Activated naive CD4-positive, alpha-beta T cell treated with anti-CD3 and anti-CD28 coated beads, Interleukin-2, amount 50 U/mL, for 72 hours (primary cell): ENCODE measurements around the gene SLC24A3. TPM values are rescaled to one million over a fixed set of nuclear protein-coding genes. Genes with fewer than 3 reads are reported as not detected.

Experiments used
- ATAC-seq, 2 donors: fragments of 150-1000 bp; cut with Tn5 transposase; 2 replicates each; pipeline ENCODE4 v1.10.0; 2021; ENCODE audit warnings: mild to moderate bottlenecking in 2 of 2, moderate library complexity in 2 of 2
- DNase-seq, 2 donors: peaks; one replicate each; pipeline ENCODE4 v3.0.0; 2021 to 2022; ENCODE audit warnings: low spot score in 2 of 2
- H3K27ac Mint-ChIP-seq, 2 donors: one replicate each; pipeline ENCODE4 v1.8.0; 2022; ENCODE audit warnings: mild to moderate bottlenecking in 2 of 2, mixed read lengths in 2 of 2
- H3K36me3 Mint-ChIP-seq, 2 donors: one replicate each; pipeline ENCODE4 v1.8.0; 2022; ENCODE audit warnings: mixed read lengths in 2 of 2
- H3K9me3 Mint-ChIP-seq, 2 donors: one replicate each; pipeline ENCODE4 v1.8.0; 2022; ENCODE audit warnings: mixed read lengths in 2 of 2
- total RNA-seq, 2 donors: library from RNA; stranded (reverse); gene quantifications; one replicate each; pipeline ENCODE4 v1.2.3, GENCODE V29; 2022

Gene SLC24A3
- total RNA-seq, 2 donors from 2014 or later = not detected

DNA sequence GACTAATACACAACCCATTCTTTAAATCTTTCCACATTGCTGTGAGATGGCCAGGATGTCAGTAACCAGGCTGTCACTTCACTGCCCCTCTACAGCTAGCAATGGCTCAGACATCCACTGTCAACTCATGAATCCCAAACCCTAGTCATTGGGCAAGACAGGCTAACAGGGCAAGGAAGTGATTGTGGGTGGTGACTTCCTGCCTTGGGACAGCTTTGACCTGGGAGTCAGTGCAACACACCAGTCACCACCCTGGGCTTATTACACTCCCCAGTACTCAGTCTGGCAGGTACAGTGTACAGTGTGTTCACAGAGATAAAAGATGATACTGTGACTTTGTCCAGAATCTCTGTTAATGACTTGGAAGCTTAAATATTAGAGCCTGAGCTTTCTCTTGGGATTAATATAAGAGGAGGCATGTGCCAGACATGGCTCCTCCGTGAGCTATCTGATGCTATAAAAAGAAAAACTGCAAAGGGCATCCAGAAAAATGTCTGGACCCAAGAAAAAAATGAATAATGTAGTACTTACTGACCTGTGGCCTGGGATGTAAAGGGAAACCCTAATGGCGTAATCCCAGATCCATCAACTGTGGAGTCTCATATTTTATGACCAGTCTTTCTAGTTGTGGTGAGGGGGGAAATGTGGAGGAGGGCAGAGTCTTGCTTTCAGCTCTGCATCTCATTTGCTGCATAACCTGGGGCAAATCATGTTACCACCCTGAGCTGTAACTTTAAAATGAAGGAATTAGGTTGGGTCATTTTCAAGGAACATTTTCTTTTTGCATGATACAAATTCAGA, 244.4 kb downstream of the SLC24A3 start:
- Mint-ChIP-seq H3K27ac (no peak overlapping the region), H3K9me3 (peaks cover 0 to 9% of the 10 kb centered on the region in 2 donors), H3K36me3 (no peaks in the 10 kb centered on the region)
- DNase-seq = no peak
- ATAC-seq = no peak

DNA sequence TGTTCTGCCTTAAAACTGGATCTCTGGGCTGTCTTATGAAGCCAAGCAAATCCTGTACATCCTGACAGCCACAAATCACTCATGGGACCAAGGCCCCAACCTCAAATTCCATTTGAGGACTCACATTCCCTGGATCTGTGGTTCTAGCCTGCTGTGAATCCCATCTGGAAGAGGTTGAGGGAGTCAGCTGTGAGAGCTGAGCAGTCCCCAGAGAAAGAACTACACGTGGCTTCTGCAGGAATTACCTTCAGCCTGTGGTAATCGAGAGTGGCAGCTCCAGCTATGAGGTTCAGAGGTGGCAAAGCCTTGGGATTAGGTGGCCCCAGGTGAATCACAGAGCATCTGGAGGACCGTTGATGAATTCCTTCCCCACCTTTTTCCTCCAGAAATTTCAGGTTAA, 245.2 kb downstream of the SLC24A3 start:
- ATAC-seq (no peak), DNase-seq (no peak)
- Mint-ChIP-seq H3K27ac (no peak overlapping the region), H3K36me3 (no peaks in the 10 kb centered on the region), H3K9me3 (peaks cover 0 to 7% of the 10 kb centered on the region in 2 donors)

DNA sequence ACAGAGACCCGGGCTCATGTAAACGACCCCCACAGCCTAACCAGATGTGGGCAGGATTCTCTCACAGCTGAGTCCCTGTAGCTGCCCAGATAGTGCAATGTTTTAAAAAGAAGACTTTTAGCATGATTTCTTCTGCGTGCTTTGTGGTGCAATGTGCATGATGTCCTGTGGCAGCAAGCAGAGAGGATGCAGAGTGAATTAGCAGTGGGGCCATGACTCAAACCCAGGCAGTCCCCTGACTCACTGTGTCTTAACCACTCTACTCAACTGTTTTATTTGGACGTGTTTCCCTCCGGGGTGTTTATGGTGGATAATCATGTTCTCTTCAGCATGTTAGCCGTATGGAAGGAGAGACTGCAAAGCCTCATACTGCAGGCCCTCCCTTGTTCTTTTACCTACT, 247.9 kb downstream of the SLC24A3 start:
- no peak for ATAC-seq
- Mint-ChIP-seq H3K36me3 (no peaks in the 10 kb centered on the region), H3K9me3 (peaks cover 0 to under 1% of the 10 kb centered on the region in 2 donors)

DNA sequence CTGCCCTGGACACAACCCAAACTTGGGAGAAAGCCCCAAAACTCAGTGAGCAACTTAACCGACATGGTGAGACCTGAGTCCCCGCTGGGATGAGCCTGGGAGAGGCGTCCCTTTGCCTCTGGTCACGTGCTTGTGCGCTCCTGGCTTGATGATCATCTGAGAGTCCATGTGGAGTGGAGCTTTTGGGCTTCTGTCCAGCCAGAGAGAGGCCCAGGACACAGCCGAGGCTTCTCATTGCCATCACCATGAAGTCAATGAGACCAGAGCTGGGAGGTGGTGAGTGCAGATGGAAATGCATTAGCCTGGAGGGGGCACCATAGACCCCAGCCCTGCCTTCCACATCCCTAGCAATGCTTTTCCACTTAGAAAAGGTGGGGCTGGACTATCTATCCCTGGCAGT, 250.0 kb downstream of the SLC24A3 start:
- Mint-ChIP-seq H3K36me3 (no peaks in the 10 kb centered on the region), H3K27ac (no peak overlapping the region)
- ATAC-seq = no peak

More for the DNA sequence above, 247.9 kb downstream of the SLC24A3 start:
- DNase-seq = no peak
- no peak overlapping the region for H3K27ac Mint-ChIP-seq

DNA sequence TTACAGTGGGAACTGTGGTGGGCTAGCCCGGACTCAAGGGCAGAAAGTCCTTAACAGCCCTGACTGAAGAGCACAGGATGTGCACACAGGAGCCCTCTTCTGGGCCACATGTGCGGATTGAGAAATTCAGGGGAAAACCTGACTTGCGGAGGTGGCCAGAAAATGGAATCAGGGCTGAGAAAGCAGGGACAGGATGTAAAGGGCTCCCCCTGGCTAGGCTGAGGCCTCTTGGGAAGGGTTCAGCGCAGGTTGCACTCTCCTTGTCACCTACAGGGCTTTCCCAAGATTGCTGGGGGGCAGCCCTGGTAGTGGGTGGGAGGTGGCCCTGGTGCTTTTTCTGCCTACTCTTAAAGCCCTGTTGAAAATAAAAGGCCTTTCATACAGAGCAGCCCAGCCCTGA, 251.2 kb downstream of the SLC24A3 start:
- H3K9me3 Mint-ChIP-seq = no peaks in the 10 kb centered on the region
- ATAC-seq (no peak), DNase-seq (no peak)
- no peak overlapping the region for H3K27ac Mint-ChIP-seq
- H3K36me3 Mint-ChIP-seq = no peaks in the 10 kb centered on the region

More for the DNA sequence above, 250.0 kb downstream of the SLC24A3 start:
- H3K9me3 Mint-ChIP-seq = no peaks in the 10 kb centered on the region
- no peak for DNase-seq

DNA sequence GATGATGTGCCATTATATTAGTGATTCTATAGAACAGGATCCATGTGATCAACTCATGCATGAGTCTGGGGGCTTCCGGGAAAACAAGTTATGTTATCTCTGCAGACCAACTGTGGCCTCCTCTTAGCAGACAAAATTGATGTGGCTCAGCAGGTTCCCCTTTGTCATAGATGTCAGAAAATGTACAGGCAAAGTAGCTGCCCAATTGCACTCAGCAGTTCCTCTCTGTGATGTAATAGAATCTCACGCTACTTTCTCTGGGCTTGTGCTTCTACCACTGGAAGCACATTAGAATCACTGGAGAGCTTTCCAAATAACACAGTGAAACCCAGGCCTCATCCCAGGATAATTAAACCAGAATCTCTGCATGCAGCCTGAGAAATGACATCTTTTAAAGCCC, 253.1 kb downstream of the SLC24A3 start:
- Mint-ChIP-seq H3K9me3 (no peaks in the 10 kb centered on the region), H3K36me3 (no peaks in the 10 kb centered on the region), H3K27ac (no peak overlapping the region)
- no peak for DNase-seq
- ATAC-seq = no peak

DNA sequence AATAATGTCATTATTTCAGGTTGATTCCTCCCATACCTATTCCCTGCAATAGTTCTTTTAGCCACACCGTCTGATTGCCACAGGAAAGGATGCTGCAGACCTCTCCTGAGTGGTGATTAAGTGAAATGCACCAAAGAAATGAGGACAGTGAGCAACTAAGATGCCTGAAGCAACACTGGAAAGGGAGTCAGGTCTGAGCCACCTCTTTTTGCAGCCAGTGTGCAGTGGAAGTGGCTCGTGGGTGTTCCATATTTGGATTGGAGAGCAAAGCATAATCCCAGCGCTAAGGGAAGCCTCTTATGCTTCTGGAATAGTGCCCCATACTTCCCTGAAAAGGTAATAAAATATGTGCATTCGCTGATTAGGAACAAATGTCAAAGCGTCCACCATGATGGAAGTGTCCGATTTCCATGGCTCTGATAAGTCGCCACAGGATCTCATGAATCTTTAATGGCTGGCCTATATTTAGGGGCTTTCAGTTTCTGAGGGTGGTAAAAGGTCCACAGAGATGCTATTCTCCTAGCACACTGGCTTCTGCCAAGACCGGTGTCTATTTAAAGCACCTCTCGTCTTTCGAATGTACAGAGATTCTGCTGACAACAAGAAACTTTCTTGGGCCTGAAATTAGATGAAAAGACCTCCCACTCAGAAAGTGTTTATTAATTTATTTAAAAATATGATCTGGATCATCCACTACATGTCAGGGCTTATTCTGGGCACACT, 253.9 kb downstream of the SLC24A3 start:
- no peaks in the 10 kb centered on the region for H3K36me3 Mint-ChIP-seq
- DNase-seq (no peak), ATAC-seq (no peak)
- H3K9me3 Mint-ChIP-seq = no peaks in the 10 kb centered on the region
- no peak overlapping the region for H3K27ac Mint-ChIP-seq

DNA sequence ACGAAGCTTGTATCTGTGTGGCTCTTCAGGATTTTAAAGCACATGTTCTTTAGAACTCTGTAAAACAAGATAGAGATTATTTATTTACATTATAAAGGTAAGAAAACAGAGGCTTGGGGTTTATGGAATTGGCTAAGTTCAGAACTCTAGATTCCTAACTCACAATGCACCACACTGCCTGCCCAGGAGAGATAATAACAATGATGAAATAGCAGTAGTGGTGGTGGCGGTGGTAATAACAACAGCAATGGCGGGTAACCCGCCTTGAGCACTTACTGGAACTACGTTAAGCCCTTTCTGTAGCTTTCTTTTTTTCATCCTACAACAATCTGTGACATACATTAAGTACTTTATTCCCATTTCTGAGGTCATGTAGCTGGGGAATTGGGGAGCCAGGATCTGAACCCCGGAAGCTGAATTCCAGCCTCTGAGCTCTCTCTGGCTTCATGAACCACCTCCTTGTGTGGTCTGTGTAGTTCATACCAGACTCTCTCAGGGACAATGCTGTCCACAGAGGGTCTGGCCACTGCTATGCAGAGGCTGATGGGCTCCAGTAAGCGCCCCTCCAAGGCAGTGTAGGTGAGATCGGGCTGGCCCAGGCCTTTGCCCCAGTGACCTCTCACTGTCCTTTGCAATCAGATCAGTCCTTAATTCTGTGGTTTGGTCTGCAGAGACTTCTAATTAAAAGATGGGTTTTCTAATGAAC, 260.9 kb downstream of the SLC24A3 start:
- no peak for ATAC-seq
- H3K27ac Mint-ChIP-seq = no peak overlapping the region
- no peaks in the 10 kb centered on the region for H3K36me3 Mint-ChIP-seq
- no peak for DNase-seq
- no peaks in the 10 kb centered on the region for H3K9me3 Mint-ChIP-seq

DNA sequence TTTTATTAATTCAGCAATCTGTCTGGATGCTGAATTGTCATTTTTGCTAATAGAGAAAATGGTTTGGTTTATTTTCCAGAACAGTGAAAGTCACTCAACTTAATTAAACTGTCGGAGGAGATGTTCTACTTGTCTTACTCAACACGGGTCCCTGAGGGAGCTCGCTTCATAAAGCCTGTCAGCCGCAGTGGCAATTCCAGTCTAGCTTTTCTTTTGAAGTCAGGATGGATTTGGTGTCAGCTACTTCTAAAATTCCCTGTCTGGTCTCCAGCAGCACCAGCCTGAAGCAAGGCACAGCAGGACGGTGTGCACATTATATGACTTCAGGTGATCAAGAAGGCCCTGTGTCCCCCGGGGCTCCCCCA, 261.5 kb downstream of the SLC24A3 start:
- ATAC-seq = no peak
- Mint-ChIP-seq H3K27ac (no peak overlapping the region), H3K36me3 (no peaks in the 10 kb centered on the region), H3K9me3 (no peaks in the 10 kb centered on the region)
- no peak for DNase-seq

DNA sequence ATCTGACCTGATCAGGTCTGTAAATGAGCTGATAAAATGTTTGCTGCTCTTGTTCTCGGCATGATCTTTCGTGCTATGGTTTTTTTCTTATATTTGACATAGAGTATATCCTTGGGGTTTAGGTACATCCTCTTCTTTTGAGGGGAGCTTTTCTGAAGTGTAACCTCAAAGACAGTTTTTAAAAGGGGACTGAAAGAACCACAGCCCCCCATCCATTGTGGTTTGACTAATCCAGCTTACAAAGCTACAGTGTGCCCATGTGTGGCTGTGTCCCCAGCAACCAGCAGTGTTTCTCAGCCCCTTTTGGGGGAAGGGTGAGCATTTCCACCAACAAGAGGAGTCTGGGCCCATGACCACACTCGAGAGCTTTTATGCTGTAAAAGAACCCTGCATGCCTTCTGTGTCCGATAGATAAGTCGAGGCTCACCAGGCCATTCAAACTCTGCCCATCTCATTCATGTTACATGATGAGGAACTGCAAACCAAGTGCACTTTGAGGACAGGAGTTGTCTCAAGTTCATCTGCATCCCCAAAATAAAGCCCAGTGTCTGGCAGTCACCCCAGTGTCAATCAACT, 266.0 kb downstream of the SLC24A3 start:
- ATAC-seq (no peak), DNase-seq (no peak)
- Mint-ChIP-seq H3K36me3 (no peaks in the 10 kb centered on the region), H3K27ac (no peak overlapping the region), H3K9me3 (peaks cover 6 to 10% of the 10 kb centered on the region in 2 donors)

DNA sequence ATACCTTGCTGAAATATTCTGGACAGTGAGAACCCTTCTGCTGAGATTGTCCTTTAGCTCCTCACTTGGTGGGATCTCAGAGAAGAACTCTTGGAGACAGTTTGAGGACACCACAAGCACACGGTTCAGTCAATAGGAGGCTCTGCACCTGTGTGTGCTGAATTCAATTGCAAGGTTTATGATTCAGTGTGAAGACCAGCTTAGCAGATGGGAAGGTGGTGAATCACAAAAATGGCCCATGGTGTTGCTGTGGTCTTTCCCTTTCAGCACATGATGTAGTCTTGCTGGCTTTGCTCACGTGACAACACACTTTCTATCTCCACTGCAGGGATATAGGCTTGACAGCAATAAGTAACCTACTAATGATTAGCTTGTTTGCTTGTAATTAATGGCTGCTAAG, 270.3 kb downstream of the SLC24A3 start:
- no peak overlapping the region for H3K27ac Mint-ChIP-seq
- DNase-seq (no peak), ATAC-seq (no peak)
- no peaks in the 10 kb centered on the region for H3K36me3 Mint-ChIP-seq
- peaks cover 6 to 10% of the 10 kb centered on the region in 2 donors for H3K9me3 Mint-ChIP-seq

DNA sequence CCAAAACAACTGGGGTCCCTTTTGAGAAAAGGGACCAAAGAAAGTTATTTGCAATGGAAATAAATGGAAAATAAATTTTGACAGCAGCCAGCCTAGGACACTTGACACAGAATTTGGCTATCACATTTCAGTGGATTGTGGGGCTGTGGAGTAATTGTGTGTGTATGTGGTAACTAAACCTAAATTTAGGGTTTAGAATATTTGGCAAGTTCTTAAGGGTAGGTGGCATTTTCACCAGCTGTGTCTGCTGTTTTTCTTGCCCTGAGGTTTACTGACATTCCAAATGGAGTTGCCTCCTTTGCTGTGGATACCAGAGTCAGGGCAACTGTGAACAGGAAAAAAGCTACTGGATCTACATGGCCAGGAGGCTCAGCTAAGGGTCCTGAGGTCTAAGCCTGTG, 270.9 kb downstream of the SLC24A3 start:
- Mint-ChIP-seq H3K36me3 (no peaks in the 10 kb centered on the region), H3K27ac (no peak overlapping the region), H3K9me3 (peaks cover 6 to 10% of the 10 kb centered on the region in 2 donors)
- no peak for ATAC-seq
- no peak for DNase-seq

DNA sequence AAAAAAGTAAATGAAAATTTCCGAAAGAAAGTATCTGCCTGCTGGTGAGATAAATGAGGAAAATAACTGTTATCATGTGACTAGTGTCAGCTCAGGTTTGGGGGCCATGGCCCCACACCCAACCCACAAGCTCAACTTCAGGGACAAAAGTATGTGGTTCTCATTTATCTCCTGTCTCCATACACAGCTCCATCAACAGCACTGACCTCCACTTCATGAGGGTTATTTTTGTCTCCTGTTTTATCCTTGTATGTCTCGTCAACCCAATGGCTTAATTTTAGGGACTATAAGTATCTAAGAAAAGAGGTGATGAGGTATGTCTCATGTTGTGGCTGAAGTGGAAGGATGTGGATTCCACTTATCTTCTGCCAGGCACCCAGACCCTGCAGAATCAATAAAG, 274.0 kb downstream of the SLC24A3 start:
- H3K36me3 Mint-ChIP-seq = no peaks in the 10 kb centered on the region
- no peak for ATAC-seq
- peaks cover 6 to 13% of the 10 kb centered on the region in 2 donors for H3K9me3 Mint-ChIP-seq
- no peak overlapping the region for H3K27ac Mint-ChIP-seq
- DNase-seq = no peak

DNA sequence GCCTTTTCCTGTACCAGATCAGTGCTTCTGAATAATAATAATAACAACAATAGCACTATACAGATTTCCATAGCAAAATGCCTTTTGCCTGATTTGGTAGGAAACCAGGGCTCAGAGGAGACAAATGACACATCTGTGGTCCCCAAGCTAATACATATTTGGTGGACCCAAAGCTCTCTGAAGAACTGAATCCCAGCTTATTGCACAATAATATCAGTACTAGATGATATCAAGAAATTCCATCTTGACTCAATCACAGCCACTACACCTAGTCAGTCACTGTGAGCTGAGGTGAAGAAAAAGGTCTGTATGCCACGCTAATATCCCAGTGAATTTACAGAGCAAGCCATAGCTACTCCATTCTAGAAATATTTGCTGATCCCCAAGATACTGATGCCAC, 275.0 kb downstream of the SLC24A3 start:
- DNase-seq (no peak), ATAC-seq (no peak)
- peaks cover 2 to 9% of the 10 kb centered on the region in 2 donors for H3K9me3 Mint-ChIP-seq
- no peaks in the 10 kb centered on the region for H3K36me3 Mint-ChIP-seq
- H3K27ac Mint-ChIP-seq = no peak overlapping the region

DNA sequence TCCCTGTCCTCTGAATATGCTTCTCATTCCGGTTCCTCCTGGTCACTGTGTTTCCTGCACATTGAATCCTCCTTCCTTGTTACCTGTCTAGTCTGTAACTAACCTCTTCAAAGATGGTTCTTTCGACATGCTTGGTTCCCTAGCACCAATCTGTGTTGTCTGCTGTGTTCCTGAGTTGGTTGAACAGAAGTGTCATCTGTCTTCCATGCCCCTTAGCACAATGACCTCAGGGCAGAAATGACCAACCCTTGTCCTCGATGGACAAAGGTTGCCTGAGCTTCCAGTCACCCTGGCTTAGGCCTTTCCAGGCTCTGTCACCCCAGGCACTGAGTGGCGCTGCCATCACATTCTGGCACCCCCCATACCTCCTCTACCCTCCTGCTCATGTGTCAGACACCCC, 278.8 kb downstream of the SLC24A3 start:
- Mint-ChIP-seq H3K27ac (no peak overlapping the region), H3K9me3 (peaks cover 0 to 6% of the 10 kb centered on the region in 2 donors), H3K36me3 (no peaks in the 10 kb centered on the region)
- no peak for DNase-seq
- ATAC-seq = no peak

DNA sequence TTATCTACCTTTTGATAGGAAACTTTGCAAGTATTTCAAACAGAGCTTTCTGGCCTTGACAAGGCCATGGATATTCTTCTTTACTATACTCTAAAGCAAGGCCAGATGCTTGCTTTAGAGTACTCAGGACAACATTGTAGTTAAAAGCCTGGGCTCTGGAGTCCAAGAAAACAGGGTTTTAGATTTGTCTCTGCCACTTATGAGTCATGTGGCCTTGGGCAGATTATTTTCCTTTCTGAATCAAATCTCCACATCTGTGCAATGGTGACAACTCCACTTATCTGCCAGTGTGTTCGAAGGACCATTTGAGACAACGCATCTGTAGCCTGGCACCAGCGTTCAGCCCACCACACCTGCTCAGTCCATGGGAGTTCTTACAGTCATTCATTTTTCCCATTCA, 279.7 kb downstream of the SLC24A3 start:
- peaks cover 0 to 6% of the 10 kb centered on the region in 2 donors for H3K9me3 Mint-ChIP-seq
- DNase-seq = no peak

More for the DNA sequence above, 279.7 kb downstream of the SLC24A3 start:
- Mint-ChIP-seq H3K27ac (no peak overlapping the region), H3K36me3 (no peaks in the 10 kb centered on the region)
- ATAC-seq = no peak
